Caco-2 (cell line): ENCODE data around the gene RNASET2. TPM values are rescaled to one million over a fixed set of nuclear protein-coding genes. Genes with fewer than 3 reads are reported as not detected.

Source experiments
- BruUV-seq: library from RNA; stranded (reverse); fragments of 400-500 nt; replicated peaks from 2 replicates; lab custom pipeline; 2021; lab: Mats Ljungman, UMichigan
- CTCF ChIA-PET: fragments of 300-600 bp; sonication (Branson Sonifier 250); formaldehyde crosslinking; loops from one replicate; lab custom pipeline; 2022; ENCODE audit warnings: antibody characterized with exemption; lab: Charles Lee
- POLR2A ChIA-PET: fragments of 300-600 bp; sonication (Branson Sonifier 250); formaldehyde crosslinking; loops from one replicate; lab custom pipeline; 2022; ENCODE audit warnings: antibody characterized with exemption; lab: Charles Lee
- DNase-seq, 2 experiments: peaks; one replicate each; pipeline versions ENCODE4 v3.0.0 to v3.0.0-alpha.2; 2020 to 2022
- H3K27me3 ChIP-seq: replicated peaks from 2 replicates; pipeline ENCODE4 v1.6.0; 2011; ENCODE audit warnings: low read length; ENCODE audit not compliant: control insufficient read depth, insufficient read depth
- H3K36me3 ChIP-seq: 2 replicates; pipeline ENCODE4 v1.5.1; 2011; ENCODE audit warnings: low read length; ENCODE audit not compliant: control insufficient read depth, insufficient read depth
- H3K4me1 ChIP-seq: fragments of 250-450 bp; sonication (Bioruptor Pico); 2 replicates; pipeline ENCODE4 v1.5.1; 2020; ENCODE audit warnings: mild to moderate bottlenecking
- H3K4me3 ChIP-seq: 2 replicates; pipeline ENCODE4 v1.5.1; 2011; ENCODE audit warnings: low read depth, mild to moderate bottlenecking, control low read depth, low read length
- H3K9me3 ChIP-seq: fragments of 250-450 bp; sonication (Bioruptor Pico); 2 replicates; pipeline ENCODE4 v1.5.1; 2020; ENCODE audit warnings: mild to moderate bottlenecking, moderate library complexity
- H3K27ac Mint-ChIP-seq: one replicate; pipeline ENCODE4 v1.8.0; 2022; ENCODE audit warnings: mixed read lengths; ENCODE audit not compliant: unreplicated experiment
- H3K27me3 Mint-ChIP-seq: one replicate; pipeline ENCODE4 v1.8.0; 2022; ENCODE audit warnings: mixed read lengths; ENCODE audit not compliant: insufficient read depth, unreplicated experiment
- H3K36me3 Mint-ChIP-seq: one replicate; pipeline ENCODE4 v1.8.0; 2022; ENCODE audit warnings: mild to moderate bottlenecking, mixed read lengths; ENCODE audit not compliant: insufficient read depth, unreplicated experiment
- H3K4me1 Mint-ChIP-seq: one replicate; pipeline ENCODE4 v1.8.0; 2022; ENCODE audit warnings: low read depth, mixed read lengths; ENCODE audit not compliant: unreplicated experiment
- H3K4me3 Mint-ChIP-seq: one replicate; pipeline ENCODE4 v1.8.0; 2022; ENCODE audit warnings: mild to moderate bottlenecking, moderate library complexity, mixed read lengths; ENCODE audit not compliant: unreplicated experiment
- H3K9me3 Mint-ChIP-seq: one replicate; pipeline ENCODE4 v1.8.0; 2022; ENCODE audit warnings: mixed read lengths; ENCODE audit not compliant: unreplicated experiment
- CTCF ChIP-seq, 2 experiments: fragments of 200-600 bp in 1 of 2; IDR thresholded peaks; 1 replicate in 1 of 2; 2 replicates in 1 of 2; pipeline versions ENCODE4 v1.5.1 to v1.8.0; 2011 to 2022; ENCODE audit warnings: antibody characterized with exemption in 1 of 2, control low read depth in 1 of 2, inconsistent platforms in 1 of 2, low read depth in 1 of 2, low read length in 1 of 2, mild to moderate bottlenecking in 1 of 2, moderate library complexity in 1 of 2; ENCODE audit not compliant: insufficient read depth in 1 of 2, severe bottlenecking in 1 of 2, unreplicated experiment in 1 of 2
- intact Hi-C: fragments of 100-400 bp; cut with micrococcal nuclease; formaldehyde crosslinking; loops from one replicate; pipeline ENCODE4 v1.10.0; 2022; ENCODE audit not compliant: unreplicated experiment
- total RNA-seq: library from RNA; stranded (reverse); gene quantifications from 2 replicates; pipeline ENCODE4 v1.2.3, GENCODE V29; 2022

The RNASET2 gene
- total RNA-seq, 1 experiment from 2014 or later: 59.1 TPM

GRCh38 chr6:166901626-166902025 lies 54.7 kb downstream of the RNASET2 start:
- intact Hi-C loops: no loop called here
- H3K36me3 ChIP-seq: no peaks in the 10 kb centered on the region
- H3K27me3 ChIP-seq: no peaks in the 10 kb centered on the region
- peaks cover 37% of the 10 kb centered on the region for H3K9me3 Mint-ChIP-seq
- H3K27me3 Mint-ChIP-seq: peaks cover 26% of the 10 kb centered on the region
- H3K27ac Mint-ChIP-seq: peak overlapping the region; percentile 27
- no peaks in the 10 kb centered on the region for H3K36me3 Mint-ChIP-seq
- H3K4me3 ChIP-seq: no peak overlapping the region
- H3K4me3 Mint-ChIP-seq: no peak overlapping the region
- no peak for DNase-seq
- ChIA-PET POLR2A (no interaction called here), CTCF (no interaction called here)
- H3K4me1 Mint-ChIP-seq: no peaks in the 10 kb centered on the region
- TF ChIP-seq CTCF (IDR thresholded peaks at IDR 0.05; ENCODE audit: insufficient read depth in 1 of 2, low read depth in 1 of 2, low read length in 1 of 2, severe bottlenecking in 1 of 2, unreplicated experiment in 1 of 2): no peak
- no TSS peak for BruUV-seq
- no peaks in the 10 kb centered on the region for H3K4me1 ChIP-seq
- no peaks in the 10 kb centered on the region for H3K9me3 ChIP-seq

GRCh38 chr6:166900956-166901607 lies 55.3 kb downstream of the RNASET2 start:
- no peaks in the 10 kb centered on the region for H3K4me1 ChIP-seq
- BruUV-seq: no TSS peak
- no peaks in the 10 kb centered on the region for H3K4me1 Mint-ChIP-seq
- no peak for TF ChIP-seq CTCF (IDR thresholded peaks at IDR 0.05; ENCODE audit: insufficient read depth in 1 of 2, low read depth in 1 of 2, low read length in 1 of 2, severe bottlenecking in 1 of 2, unreplicated experiment in 1 of 2)
- no peaks in the 10 kb centered on the region for H3K36me3 ChIP-seq
- H3K27ac Mint-ChIP-seq: peak overlapping the region; percentile 59
- no peak overlapping the region for H3K4me3 ChIP-seq
- POLR2A ChIA-PET: no interaction called here
- H3K36me3 Mint-ChIP-seq: no peaks in the 10 kb centered on the region
- no peaks in the 10 kb centered on the region for H3K9me3 ChIP-seq
- H3K27me3 Mint-ChIP-seq: peaks cover 24% of the 10 kb centered on the region
- H3K9me3 Mint-ChIP-seq: peaks cover 37% of the 10 kb centered on the region
- intact Hi-C loops: no loop called here
- H3K27me3 ChIP-seq: no peaks in the 10 kb centered on the region
- H3K4me3 Mint-ChIP-seq: no peak overlapping the region
- CTCF ChIA-PET: no interaction called here
- DNase-seq: no peak

GRCh38 chr6:166900130-166900708 lies 56.1 kb downstream of the RNASET2 start:
- H3K36me3 ChIP-seq: no peaks in the 10 kb centered on the region
- H3K27me3 Mint-ChIP-seq: peaks cover 24% of the 10 kb centered on the region
- no peaks in the 10 kb centered on the region for H3K36me3 Mint-ChIP-seq
- no peak overlapping the region for H3K27ac Mint-ChIP-seq
- TF ChIP-seq CTCF (IDR thresholded peaks at IDR 0.05; ENCODE audit: insufficient read depth in 1 of 2, low read depth in 1 of 2, low read length in 1 of 2, severe bottlenecking in 1 of 2, unreplicated experiment in 1 of 2): no peak
- H3K27me3 ChIP-seq: no peaks in the 10 kb centered on the region
- intact Hi-C loops: no loop called here
- ChIA-PET CTCF (no interaction called here), POLR2A (no interaction called here)
- peaks cover 5% of the 10 kb centered on the region for H3K4me1 ChIP-seq
- no peak for DNase-seq
- H3K4me3 Mint-ChIP-seq: no peak overlapping the region
- H3K9me3 Mint-ChIP-seq: peaks cover 37% of the 10 kb centered on the region
- no peaks in the 10 kb centered on the region for H3K4me1 Mint-ChIP-seq
- H3K9me3 ChIP-seq: no peaks in the 10 kb centered on the region
- BruUV-seq: no TSS peak
- no peak overlapping the region for H3K4me3 ChIP-seq
